HepG2 (cell line): ENCODE data around the gene NKIRAS1. TPM values are rescaled to one million over a fixed set of nuclear protein-coding genes. Genes with fewer than 3 reads are reported as not detected.

ENCODE experiments used
- ARID5B ChIP-seq: IDR thresholded peaks from 2 replicates; pipeline ENCODE4 v1.4.0; 2020; ENCODE audit warnings: mild to moderate bottlenecking, missing genetic modification reagents
- BRF2 ChIP-seq: sonication (generic); formaldehyde crosslinking; IDR thresholded peaks from 2 replicates; pipeline ENCODE4 v1.8.1; 2022; ENCODE audit warnings: mild to moderate bottlenecking, missing genetic modification reagents
- GABPA ChIP-seq, 2 experiments: IDR thresholded peaks; 2 replicates each; pipeline ENCODE4 v1.6.1; 2011 to 2016; ENCODE audit warnings: low read depth in 2 of 2, low read length in 1 of 2, missing biosample characterization in 1 of 2, missing genetic modification characterization in 1 of 2
- GPN1 ChIP-seq: sonication (generic); formaldehyde crosslinking; IDR thresholded peaks from 2 replicates; pipeline ENCODE4 v1.5.1; 2020; ENCODE audit warnings: missing genetic modification reagents, borderline replicate concordance
- HOXA9 ChIP-seq: sonication (generic); formaldehyde crosslinking; IDR thresholded peaks from 2 replicates; pipeline ENCODE4 v1.8.1; 2022; ENCODE audit warnings: missing genetic modification reagents, mild to moderate bottlenecking, moderate library complexity, borderline replicate concordance
- JDP2 ChIP-seq: sonication (generic); formaldehyde crosslinking; IDR thresholded peaks from 2 replicates; pipeline ENCODE4 v1.8.1; 2022; ENCODE audit warnings: missing genetic modification reagents, borderline replicate concordance
- PHF20 ChIP-seq: sonication (generic); formaldehyde crosslinking; IDR thresholded peaks from 2 replicates; pipeline ENCODE4 v1.5.0; 2020; ENCODE audit warnings: mild to moderate bottlenecking, missing genetic modification reagents
- PRPF4 ChIP-seq: fragments of 200-400 bp; formaldehyde crosslinking; IDR thresholded peaks from 2 replicates; pipeline ENCODE4 v1.6.1; 2016; ENCODE audit warnings: low read length, low read depth; ENCODE audit not compliant: poor library complexity, severe bottlenecking
- SOX5 ChIP-seq: IDR thresholded peaks from 2 replicates; pipeline ENCODE4 v1.6.1; 2016; ENCODE audit warnings: borderline replicate concordance
- USF2 ChIP-seq, 2 experiments: sonication (generic) in 1 of 2; formaldehyde crosslinking in 1 of 2; IDR thresholded peaks; 2 replicates each; pipeline versions ENCODE4 v1.5.1 to v1.6.1; 2011 to 2020; ENCODE audit warnings: borderline replicate concordance in 1 of 2, low read depth in 1 of 2, low read length in 1 of 2, mild to moderate bottlenecking in 1 of 2, missing genetic modification reagents in 1 of 2, moderate library complexity in 1 of 2
- ZBTB42 ChIP-seq: sonication (generic); formaldehyde crosslinking; IDR thresholded peaks from 2 replicates; pipeline ENCODE4 v1.5.0; 2020; ENCODE audit warnings: mild to moderate bottlenecking, missing genetic modification reagents
- ZBTB8A ChIP-seq: sonication (generic); formaldehyde crosslinking; IDR thresholded peaks from 2 replicates; pipeline ENCODE4 v1.4.0; 2020; ENCODE audit warnings: mild to moderate bottlenecking, low read depth, missing genetic modification reagents, borderline replicate concordance
- ZKSCAN8 ChIP-seq: IDR thresholded peaks from 2 replicates; pipeline ENCODE4 v1.6.1; 2016; ENCODE audit warnings: borderline replicate concordance, missing genetic modification reagents, missing compliant biosample characterization
- ZMYM4 ChIP-seq: sonication (generic); formaldehyde crosslinking; IDR thresholded peaks from 2 replicates; pipeline ENCODE4 v1.8.1; 2023; ENCODE audit warnings: mild to moderate bottlenecking, missing genetic modification reagents
- ZNF3 ChIP-seq: IDR thresholded peaks from 2 replicates; pipeline ENCODE4 v1.7.0; 2017; ENCODE audit warnings: inconsistent platforms
- ZNF740 ChIP-seq: sonication (generic); formaldehyde crosslinking; IDR thresholded peaks from 2 replicates; pipeline ENCODE4 v1.4.0; 2020; ENCODE audit warnings: missing genetic modification reagents
- ZNF816 ChIP-seq: sonication (generic); formaldehyde crosslinking; IDR thresholded peaks from 2 replicates; pipeline ENCODE4 v1.8.0; 2022; ENCODE audit warnings: missing genetic modification reagents, mild to moderate bottlenecking, borderline replicate concordance
- polyA plus RNA-seq, 8 experiments: library from polyadenylated mRNA; depleted of rRNA in 3 of 8; stranded (reverse) in 7 of 8; unstranded in 1 of 8; fragments of >200 nt; fragmentation: Illumina TruSeq in 4 of 8; extraction: Trizol in 4 of 8; gene quantifications; 2 replicates each; pipeline versions ENCODE4 v1.2.1 to v1.2.3, GENCODE V29; 2011 to 2016; ENCODE audit warnings: low read depth in 4 of 8, missing spikeins in 1 of 8, mixed read lengths in 1 of 8; ENCODE audit not compliant: insufficient read depth in 1 of 8
- total RNA-seq, 5 experiments: library from RNA; depleted of rRNA; stranded (reverse); fragments of >200 nt; fragmentation: Illumina TruSeq; extraction: Trizol; gene quantifications; 2 replicates each; pipeline ENCODE4 v1.2.3, GENCODE V29; 2016; ENCODE audit warnings: low read depth in 1 of 5
- TF ChIP-seq, protein P1 (sequence below): sonication (generic); formaldehyde crosslinking; IDR thresholded peaks from 2 replicates; pipeline ENCODE4 v1.4.0; 2020; ENCODE audit warnings: mild to moderate bottlenecking, missing genetic modification reagents

The NKIRAS1 gene
- total and polyA plus RNA-seq, 2 of the 13 experiments (the other 11 are each of a cell fraction or from before 2014, with no cell fraction given) = 4.3 to 8.0 TPM

GRCh38 chr3:23915537-23916108, 1.2 kb downstream of the NKIRAS1 start (continued):
- TF ChIP-seq USF2 (IDR thresholded peaks at IDR 0.05; ENCODE audit: low read depth, low read length) = no peak
- TF ChIP-seq USF2 (CRISPR knock-in tag; IDR thresholded peaks at IDR 0.05; ENCODE audit: borderline replicate concordance) = no peak
- no peak for TF ChIP-seq PHF20
- no peak for TF ChIP-seq ZKSCAN8 (CRISPR knock-in tag)
- TF ChIP-seq, protein P1, sequence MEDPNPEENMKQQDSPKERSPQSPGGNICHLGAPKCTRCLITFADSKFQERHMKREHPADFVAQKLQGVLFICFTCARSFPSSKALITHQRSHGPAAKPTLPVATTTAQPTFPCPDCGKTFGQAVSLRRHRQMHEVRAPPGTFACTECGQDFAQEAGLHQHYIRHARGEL (CRISPR knock-in tag) = no peak
- TF ChIP-seq JDP2 (CRISPR knock-in tag) = no peak
- no peak for TF ChIP-seq ZNF3
- no peak for TF ChIP-seq ZBTB8A (CRISPR knock-in tag)
- TF ChIP-seq SOX5 (CRISPR knock-in tag) = no peak
- TF ChIP-seq ZMYM4 (CRISPR knock-in tag) = no peak
- no peak for TF ChIP-seq ZNF816 (CRISPR knock-in tag)
- TF ChIP-seq BRF2 (CRISPR knock-in tag) = no peak
- no peak for TF ChIP-seq ZNF740 (CRISPR knock-in tag)
- TF ChIP-seq PRPF4 = no peak
- no peak for TF ChIP-seq GABPA (IDR thresholded peaks at IDR 0.05; ENCODE audit: low read depth, low read length)
- TF ChIP-seq GABPA (CRISPR knock-in tag; IDR thresholded peaks at IDR 0.05; ENCODE audit: low read depth) = peak; percentile 67; the same call in 1 of the 2 replicates
- TF ChIP-seq ARID5B (CRISPR knock-in tag) = no peak
- no peak for TF ChIP-seq GPN1 (CRISPR knock-in tag)
- no peak for TF ChIP-seq HOXA9 (CRISPR knock-in tag)
- no peak for TF ChIP-seq ZBTB42
